Measurements from ENCODE around the gene STX2. TPM values are rescaled to one million over a fixed set of nuclear protein-coding genes. Genes with fewer than 3 reads are reported as not detected.
"Not testable (repeated sequence)": the region's sequence is repeated elsewhere in the genome, so short reads cannot be mapped to it uniquely, and the experiment has no call there.

The STX2 gene
- total RNA-seq, 2 donors from 2014 or later: 14.4 to 16.6 TPM

- Mint-ChIP-seq H3K27ac (peak overlapping the region; percentile 93 to 97), H3K9me3 (no peaks in the 10 kb centered on the region), H3K36me3 (peaks cover 35 to 61% of the 10 kb centered on the region in 2 donors)
- ATAC-seq (no peak), DNase-seq (ENCODE audit: low spot score in 2 of 2) (no peak)
Measured at GRCh38 chr12:130873106-130873795, 34.2 kb upstream of the STX2 start.

DNA sequence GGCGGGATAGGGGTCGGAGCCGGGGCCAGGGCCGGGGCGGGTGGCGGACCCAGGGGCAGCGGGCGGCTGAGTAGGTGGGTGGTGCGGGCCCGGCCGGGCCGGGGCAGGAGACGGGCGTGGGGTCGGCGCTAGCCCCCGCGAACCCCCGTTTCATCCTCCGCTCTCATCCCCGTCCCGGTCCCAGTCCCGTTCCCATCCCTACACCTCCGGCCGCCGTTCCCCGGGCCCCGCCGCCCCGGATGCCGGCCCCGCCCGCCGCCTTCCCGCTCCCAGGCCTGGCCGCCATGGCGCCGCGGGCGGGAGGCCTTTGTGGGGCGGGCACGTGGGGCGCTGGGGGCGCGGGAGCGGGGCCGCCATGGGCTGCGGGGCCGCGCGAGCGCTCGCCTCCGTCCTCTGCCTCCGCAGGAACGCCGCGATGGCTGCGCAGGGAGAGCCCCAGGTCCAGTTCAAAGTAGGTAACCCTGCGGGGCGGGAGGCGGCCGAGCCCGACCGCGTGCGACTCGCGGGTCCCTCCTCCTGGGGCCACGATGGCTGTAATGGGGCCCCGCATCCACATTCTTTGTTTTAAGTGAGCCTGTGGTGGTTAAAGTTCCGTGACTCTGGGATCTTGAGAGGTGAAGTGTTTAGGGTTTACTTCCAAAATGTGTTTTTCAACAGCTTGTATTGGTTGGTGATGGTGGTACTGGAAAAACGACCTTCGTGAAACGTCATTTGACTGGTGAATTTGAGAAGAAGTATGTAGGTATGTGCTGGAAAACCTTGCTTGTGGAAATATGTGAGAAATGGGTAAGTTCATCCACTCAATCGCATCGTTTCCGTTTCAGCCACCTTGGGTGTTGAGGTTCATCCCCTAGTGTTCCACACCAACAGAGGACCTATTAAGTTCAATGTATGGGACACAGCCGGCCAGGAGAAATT, 33.4 kb upstream of the STX2 start:
- peak; percentile 50 to 76 for DNase-seq (ENCODE audit: low spot score in 2 of 2)
- Mint-ChIP-seq H3K36me3 (peaks cover 35 to 60% of the 10 kb centered on the region in 2 donors), H3K27ac (peak overlapping the region; percentile 93 to 97), H3K9me3 (no peaks in the 10 kb centered on the region)
- ATAC-seq: peak; percentile 38 to 50

- H3K27ac Mint-ChIP-seq: peak within 1 kb of the TSS; percentile 93 to 99
- peaks cover 35 to 51% of the 10 kb centered on the region in 2 donors for H3K36me3 Mint-ChIP-seq
- peak; percentile 63 to 87 for ATAC-seq
Measured at GRCh38 chr12:130871286-130872178, 32.5 kb upstream of the STX2 start, which contains the start of gene RAN. Gene RAN (plus strand): TSS chr12:130872066. CDS start chr12:130872594, 528 bp downstream.

DNA sequence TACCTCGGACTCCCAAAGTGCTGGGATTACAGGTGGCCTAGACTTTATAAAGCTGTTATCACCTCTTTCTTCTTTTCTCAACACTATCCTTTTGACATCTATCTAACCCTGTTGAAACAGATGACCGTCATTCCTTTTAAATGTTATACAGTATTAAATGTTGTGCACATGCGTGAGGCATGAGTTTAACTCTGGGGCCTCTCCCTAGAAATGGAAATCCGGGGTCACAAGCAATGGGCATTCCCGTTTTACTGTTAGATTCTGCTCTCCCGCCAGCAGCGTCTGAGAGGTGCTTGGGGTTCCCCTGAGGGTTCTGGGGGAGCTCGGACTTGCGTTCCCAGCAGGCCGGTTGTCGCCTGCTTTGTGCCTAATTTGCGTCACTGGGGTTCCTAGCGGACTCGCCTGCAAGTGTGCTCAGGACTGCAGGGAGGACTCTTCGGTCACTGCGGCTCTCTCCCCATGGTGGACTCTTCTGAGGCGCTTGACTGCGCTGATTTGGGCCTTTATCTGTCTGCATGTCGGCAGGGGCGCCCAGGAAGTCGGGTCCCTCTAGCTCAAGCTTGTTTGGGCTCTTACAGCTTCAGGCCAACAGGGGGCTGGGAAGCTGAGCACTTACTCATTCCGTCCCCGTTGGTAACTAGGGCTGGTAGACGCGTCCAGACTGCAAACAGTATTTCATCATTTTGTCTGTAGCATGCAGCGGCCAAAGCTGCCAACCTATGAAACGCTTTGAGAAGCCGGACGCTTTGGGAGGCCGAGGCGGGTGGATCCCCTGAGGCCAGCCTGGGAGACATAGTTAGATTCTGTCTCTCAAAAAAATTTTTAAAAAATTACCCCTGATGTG, 31.6 kb upstream of the STX2 start:
- Mint-ChIP-seq H3K9me3 (no peaks in the 10 kb centered on the region), H3K36me3 (peaks cover 31 to 43% of the 10 kb centered on the region in 2 donors), H3K27ac (peak overlapping the region; percentile 91 to 99)
- DNase-seq (ENCODE audit: low spot score in 2 of 2): peak; percentile 69 to 73
- ATAC-seq: peak; percentile 64 to 68

More at GRCh38 chr12:130871286-130872178, 32.5 kb upstream of the STX2 start, which contains the start of gene RAN:
- no peaks in the 10 kb centered on the region for H3K9me3 Mint-ChIP-seq
- peak; percentile 89 to 93 for DNase-seq (ENCODE audit: low spot score in 2 of 2)

DNA sequence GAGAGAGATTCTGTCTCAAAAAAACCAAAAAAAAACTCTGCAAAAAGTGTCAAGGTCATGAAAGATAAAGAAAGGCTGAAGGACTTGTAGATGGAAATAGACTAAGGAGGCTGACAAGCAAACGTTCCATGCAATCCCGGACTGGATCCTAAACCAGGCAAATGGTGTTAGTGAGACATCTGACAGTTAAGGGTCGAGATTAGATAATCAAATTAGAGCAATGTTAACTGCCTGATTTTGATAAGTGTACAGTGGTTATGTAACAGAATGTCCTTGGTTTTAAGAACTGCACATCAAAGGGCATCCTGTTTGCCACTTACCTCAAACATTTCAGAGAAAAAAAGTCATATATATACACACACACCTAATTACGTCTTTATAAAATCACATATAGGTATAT, 29.4 kb upstream of the STX2 start:
- Mint-ChIP-seq H3K27ac (peak overlapping the region in 1 of 2 donors; percentile 59), H3K36me3 (peaks cover 11 to 21% of the 10 kb centered on the region in 2 donors), H3K9me3 (no peaks in the 10 kb centered on the region)
- ATAC-seq (no peak), DNase-seq (ENCODE audit: low spot score in 2 of 2) (no peak)

DNA sequence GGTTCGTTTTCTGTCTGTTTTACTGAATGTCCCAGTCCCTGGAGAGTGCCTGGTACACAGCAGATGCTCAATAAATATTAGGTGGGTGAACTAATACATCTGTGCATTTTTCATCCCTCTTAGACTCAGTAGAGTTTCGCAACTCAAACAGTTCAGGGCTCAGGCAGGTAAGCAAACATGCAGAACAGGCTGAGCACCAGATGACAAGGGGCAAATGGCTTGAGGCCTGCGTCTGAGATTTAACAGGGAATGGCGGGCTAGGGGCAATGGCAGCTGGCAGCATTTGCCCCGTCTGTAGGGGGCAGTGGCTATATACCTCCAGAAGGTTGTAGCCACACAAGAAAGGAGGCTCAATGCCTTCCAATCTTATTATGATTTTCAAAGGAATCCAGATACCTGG, 24.2 kb upstream of the STX2 start:
- DNase-seq (ENCODE audit: low spot score in 2 of 2) (no peak), ATAC-seq (no peak)
- no peak overlapping the region for H3K27ac Mint-ChIP-seq
- H3K36me3 Mint-ChIP-seq: peaks cover 0 to 2% of the 10 kb centered on the region in 2 donors
- no peaks in the 10 kb centered on the region for H3K9me3 Mint-ChIP-seq

DNA sequence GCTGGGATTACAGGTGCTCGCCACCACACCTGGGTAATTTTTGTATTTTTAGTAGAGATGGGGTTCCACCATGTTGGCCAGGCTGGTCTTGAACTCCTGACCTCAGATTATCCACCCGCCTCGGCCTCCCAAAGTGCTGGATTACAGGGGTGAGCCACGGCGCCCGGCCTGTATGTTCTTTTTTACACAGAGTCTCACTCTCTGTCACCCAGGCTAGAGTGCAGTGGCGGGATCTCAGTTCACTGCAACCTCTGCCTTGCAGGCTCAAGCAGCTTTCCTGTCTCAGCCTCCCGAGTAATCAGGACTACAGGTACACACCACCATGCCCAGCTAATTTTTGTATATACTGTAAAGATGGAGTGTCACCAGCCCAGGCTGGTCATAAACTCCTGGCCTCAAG, 23.7 kb upstream of the STX2 start:
- DNase-seq (ENCODE audit: low spot score in 2 of 2); H3K36me3 Mint-ChIP-seq; H3K27ac Mint-ChIP-seq; ATAC-seq; H3K9me3 Mint-ChIP-seq: not testable (repeated sequence)

GRCh38 chr12:130862161-130862560, 23.1 kb upstream of the STX2 start:
- H3K36me3 Mint-ChIP-seq: peaks cover 5 to 8% of the 10 kb centered on the region in 2 donors
- DNase-seq (ENCODE audit: low spot score in 2 of 2) (no peak), ATAC-seq (no peak)
- peaks cover under 1 to 5% of the 10 kb centered on the region in 2 donors for H3K9me3 Mint-ChIP-seq
- H3K27ac Mint-ChIP-seq: peak overlapping the region in 1 of 2 donors; percentile 51

DNA sequence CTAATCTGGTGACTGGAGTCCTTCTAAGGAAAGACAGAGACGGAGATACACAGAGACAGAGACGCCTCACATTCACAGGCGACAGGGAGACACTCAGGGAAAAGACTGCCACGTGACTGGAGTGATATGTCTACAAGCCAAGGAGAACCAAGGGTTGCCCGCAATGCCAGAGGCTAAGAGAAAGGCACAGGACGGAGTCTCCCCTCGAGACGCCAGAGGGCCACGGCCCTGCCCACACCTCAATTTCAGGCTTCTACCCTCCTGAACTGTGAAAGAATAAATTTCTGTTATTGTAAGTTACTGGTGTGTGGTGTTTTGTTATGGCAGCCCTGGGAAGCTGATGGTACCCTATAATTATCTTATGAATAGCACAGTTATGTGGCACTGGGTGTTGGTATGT, 21.3 kb upstream of the STX2 start:
- no peak for DNase-seq (ENCODE audit: low spot score in 2 of 2)
- no peak for ATAC-seq
- peaks cover 10 to 14% of the 10 kb centered on the region in 2 donors for H3K36me3 Mint-ChIP-seq
- peaks cover 6 to 11% of the 10 kb centered on the region in 2 donors for H3K9me3 Mint-ChIP-seq
- H3K27ac Mint-ChIP-seq: no peak overlapping the region

DNA sequence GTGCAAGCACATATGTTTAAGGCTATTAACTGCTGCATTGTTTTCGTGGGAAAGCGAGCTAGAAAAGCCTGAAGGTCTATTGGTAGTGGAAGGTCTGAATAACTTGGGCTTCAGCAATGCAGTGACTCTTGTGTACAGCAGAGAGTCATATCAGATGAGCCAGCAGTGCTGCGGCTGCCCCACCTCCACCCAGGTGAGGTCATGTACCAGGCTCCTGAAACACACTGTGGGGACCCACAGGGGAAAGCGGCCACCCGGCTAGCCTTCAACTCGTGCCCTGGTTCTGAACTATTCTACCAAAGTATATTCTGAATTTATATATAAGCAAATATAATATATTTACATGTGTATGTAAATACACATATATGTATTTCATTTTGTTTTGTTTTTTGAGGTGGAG, 20.1 kb upstream of the STX2 start:
- peaks cover 10 to 14% of the 10 kb centered on the region in 2 donors for H3K36me3 Mint-ChIP-seq
- DNase-seq (ENCODE audit: low spot score in 2 of 2) (no peak), ATAC-seq (no peak)
- H3K27ac Mint-ChIP-seq: no peak overlapping the region
- H3K9me3 Mint-ChIP-seq: peaks cover 6 to 11% of the 10 kb centered on the region in 2 donors

- ATAC-seq: no peak
- no peak for DNase-seq (ENCODE audit: low spot score in 2 of 2)
- Mint-ChIP-seq H3K27ac (no peak overlapping the region), H3K9me3 (peaks cover 6 to 11% of the 10 kb centered on the region in 2 donors), H3K36me3 (peaks cover 10 to 14% of the 10 kb centered on the region in 2 donors)
Measured at GRCh38 chr12:130858084-130858483, 19.0 kb upstream of the STX2 start.

GRCh38 chr12:130856088-130856487, 17.0 kb upstream of the STX2 start:
- H3K27ac Mint-ChIP-seq: no peak overlapping the region
- H3K9me3 Mint-ChIP-seq: peaks cover 6 to 11% of the 10 kb centered on the region in 2 donors
- ATAC-seq (no peak), DNase-seq (ENCODE audit: low spot score in 2 of 2) (no peak)
- H3K36me3 Mint-ChIP-seq: peaks cover 10 to 14% of the 10 kb centered on the region in 2 donors

DNA sequence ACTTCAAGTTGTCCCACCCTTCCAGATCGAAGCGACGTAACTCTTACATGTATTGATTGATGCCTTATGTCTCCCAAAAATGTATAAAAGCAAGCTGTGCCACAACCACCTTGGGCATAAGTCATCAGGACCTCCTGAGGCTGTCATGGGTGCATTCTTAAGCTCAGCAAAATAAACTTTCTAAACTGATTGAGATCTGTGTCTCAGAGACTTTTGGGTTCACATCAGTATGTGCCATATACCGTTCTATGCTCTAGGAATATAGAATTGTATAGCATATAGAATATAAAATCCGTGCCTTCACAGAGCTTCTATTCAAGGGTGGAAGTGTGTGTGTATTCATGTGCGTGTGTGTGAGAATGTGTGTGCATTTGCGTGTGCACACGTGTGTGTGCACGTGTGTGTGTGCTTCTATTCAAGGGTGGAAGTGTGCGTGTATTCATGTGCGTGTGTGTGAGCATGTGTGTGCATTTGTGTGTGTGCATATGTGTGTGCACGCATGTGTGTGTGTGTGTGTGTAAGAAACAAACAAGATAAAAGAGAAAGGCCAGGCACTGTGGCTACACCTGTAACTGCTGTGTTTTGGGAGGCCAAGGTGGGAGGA, 11.5 kb upstream of the STX2 start:
- H3K9me3 Mint-ChIP-seq: no peaks in the 10 kb centered on the region
- ATAC-seq: no peak
- no peak overlapping the region for H3K27ac Mint-ChIP-seq
- no peak for DNase-seq (ENCODE audit: low spot score in 2 of 2)
- H3K36me3 Mint-ChIP-seq: no peaks in the 10 kb centered on the region

GRCh38 chr12:130849561-130850417, 10.7 kb upstream of the STX2 start:
- Mint-ChIP-seq H3K9me3 (no peaks in the 10 kb centered on the region), H3K27ac (no peak overlapping the region), H3K36me3 (no peaks in the 10 kb centered on the region)
- DNase-seq (ENCODE audit: low spot score in 2 of 2) (no peak), ATAC-seq (no peak)

Data from activated naive CD4-positive, alpha-beta T cell treated with anti-CD3 and anti-CD28 coated beads, Interleukin-2, amount 50 U/mL, for 72 hours (primary cell).